Gastrocnemius medialis (tissue), 4 donors: ENCODE results near the gene SRSF9.

Experiments
- POLR2A ChIP-seq, 2 donors: fragments of 450-650 bp; IDR thresholded peaks; one replicate each; pipeline ENCODE4 v1.6.1; 2017; ENCODE audit warnings: antibody characterized with exemption in 2 of 2, mild to moderate bottlenecking in 2 of 2, moderate library complexity in 2 of 2
- TF ChIP-seq, protein P1 (sequence below), 5 experiments: fragments of 450-650 bp in 3 of 5; fragments of 200-600 bp in 2 of 5; sonication (generic) in 2 of 5; IDR thresholded peaks in 4 of 5; conservative IDR thresholded peaks in 1 of 5; 1 replicate in 4 of 5; 2 replicates in 1 of 5; pipeline ENCODE4 v1.5.1; 2016 to 2019; ENCODE audit warnings: antibody characterized with exemption in 5 of 5, mild to moderate bottlenecking in 3 of 5, moderate library complexity in 3 of 5

DNA sequence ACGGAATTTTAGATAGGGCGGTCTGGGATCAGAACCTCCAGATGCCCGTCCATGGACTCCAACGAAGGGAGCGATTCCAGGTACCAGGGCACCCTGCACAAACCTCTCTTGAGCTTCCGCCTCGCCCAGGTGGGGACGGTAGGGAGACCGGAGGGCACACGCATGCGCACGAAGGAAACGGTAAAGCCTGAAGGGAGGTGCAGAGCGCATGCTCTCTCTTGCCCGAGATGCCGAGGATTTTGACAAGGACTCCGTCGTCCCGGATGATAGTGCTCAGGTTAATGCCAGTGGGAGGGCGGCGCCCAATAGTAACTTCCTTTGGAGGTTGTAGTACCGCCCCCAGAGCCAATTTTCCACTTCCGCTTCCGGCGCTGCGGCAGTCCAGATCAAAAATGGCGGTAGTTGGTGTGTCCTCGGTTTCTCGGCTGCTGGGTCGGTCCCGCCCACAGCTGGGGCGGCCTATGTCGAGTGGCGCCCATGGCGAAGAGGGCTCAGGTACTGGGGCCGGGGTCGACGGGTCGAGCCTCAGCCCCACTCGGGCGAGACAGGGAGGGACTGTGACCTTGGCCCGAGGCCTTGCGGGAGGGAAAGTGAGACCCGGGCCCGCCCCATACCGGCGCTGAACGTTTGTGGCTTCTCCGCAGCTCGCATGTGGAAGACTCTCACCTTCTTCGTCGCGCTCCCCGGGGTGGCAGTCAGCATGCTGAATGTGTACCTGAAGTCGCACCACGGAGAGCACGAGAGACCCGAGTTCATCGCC, 31.6 kb downstream of the SRSF9 start, which contains the start of gene COX6A1:
- TF ChIP-seq, protein P1, sequence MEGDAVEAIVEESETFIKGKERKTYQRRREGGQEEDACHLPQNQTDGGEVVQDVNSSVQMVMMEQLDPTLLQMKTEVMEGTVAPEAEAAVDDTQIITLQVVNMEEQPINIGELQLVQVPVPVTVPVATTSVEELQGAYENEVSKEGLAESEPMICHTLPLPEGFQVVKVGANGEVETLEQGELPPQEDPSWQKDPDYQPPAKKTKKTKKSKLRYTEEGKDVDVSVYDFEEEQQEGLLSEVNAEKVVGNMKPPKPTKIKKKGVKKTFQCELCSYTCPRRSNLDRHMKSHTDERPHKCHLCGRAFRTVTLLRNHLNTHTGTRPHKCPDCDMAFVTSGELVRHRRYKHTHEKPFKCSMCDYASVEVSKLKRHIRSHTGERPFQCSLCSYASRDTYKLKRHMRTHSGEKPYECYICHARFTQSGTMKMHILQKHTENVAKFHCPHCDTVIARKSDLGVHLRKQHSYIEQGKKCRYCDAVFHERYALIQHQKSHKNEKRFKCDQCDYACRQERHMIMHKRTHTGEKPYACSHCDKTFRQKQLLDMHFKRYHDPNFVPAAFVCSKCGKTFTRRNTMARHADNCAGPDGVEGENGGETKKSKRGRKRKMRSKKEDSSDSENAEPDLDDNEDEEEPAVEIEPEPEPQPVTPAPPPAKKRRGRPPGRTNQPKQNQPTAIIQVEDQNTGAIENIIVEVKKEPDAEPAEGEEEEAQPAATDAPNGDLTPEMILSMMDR (IDR thresholded peaks at IDR 0.05 in 4 of 5, conservative IDR thresholded peaks at IDR 0.05 in 1 of 5), result peak in 1 of 5 experiments; percentile 20
- TF ChIP-seq POLR2A (IDR thresholded peaks at IDR 0.05), result peak; percentile 61 to 72
